Upper lobe of right lung (tissue), 1 donor: Measurements from ENCODE around the gene MYH9. TPM values are rescaled to one million over a fixed set of nuclear protein-coding genes. Genes with fewer than 3 reads are reported as not detected.

Experiments
- ATAC-seq: fragments of 200-7000 bp; cut with Tn5 transposase; one replicate; pipeline ENCODE4 v1.9.1; 2020; ENCODE audit warnings: mild to moderate bottlenecking, moderate library complexity
- DNase-seq: peaks from one replicate; pipeline ENCODE4 v3.0.0-alpha.2; 2020
- H3K27ac ChIP-seq: fragments of 200-600 bp; one replicate; pipeline ENCODE4 v1.8.0; 2022
- H3K27me3 ChIP-seq: fragments of 200-600 bp; one replicate; pipeline ENCODE4 v1.8.0; 2022; ENCODE audit warnings: mild to moderate bottlenecking
- H3K36me3 ChIP-seq: fragments of 200-600 bp; one replicate; pipeline ENCODE4 v1.8.0; 2022
- H3K4me1 ChIP-seq: fragments of 200-600 bp; one replicate; pipeline ENCODE4 v1.8.0; 2022
- H3K4me3 ChIP-seq: fragments of 200-600 bp; one replicate; pipeline ENCODE4 v1.8.0; 2022; ENCODE audit warnings: mild to moderate bottlenecking
- H3K9me3 ChIP-seq: fragments of 200-600 bp; one replicate; pipeline ENCODE4 v1.8.0; 2022
- intact Hi-C: fragments of 100-400 bp; cut with DNase I; formaldehyde crosslinking; loops from one replicate; pipeline ENCODE4 v1.11.0; 2022
- total RNA-seq: library from RNA; stranded (reverse); fragmentation: NEBNext Ultra II Directional; extraction: Animal tissue kit (Norgen Biotek cat#: 25700); gene quantifications from one replicate; pipeline ENCODE4 v1.2.1, GENCODE V29; 2021
- TF ChIP-seq, protein P1 (sequence below): fragments of 200-600 bp; IDR thresholded peaks from one replicate; pipeline ENCODE4 v1.8.0; 2022; ENCODE audit warnings: antibody characterized with exemption
- donor health status: DM: no; HTN: yes; CAD: no; lungs with severe emphysema.

MYH9 gene
- total RNA-seq, 1 donor from 2014 or later, result 842 TPM

DNA sequence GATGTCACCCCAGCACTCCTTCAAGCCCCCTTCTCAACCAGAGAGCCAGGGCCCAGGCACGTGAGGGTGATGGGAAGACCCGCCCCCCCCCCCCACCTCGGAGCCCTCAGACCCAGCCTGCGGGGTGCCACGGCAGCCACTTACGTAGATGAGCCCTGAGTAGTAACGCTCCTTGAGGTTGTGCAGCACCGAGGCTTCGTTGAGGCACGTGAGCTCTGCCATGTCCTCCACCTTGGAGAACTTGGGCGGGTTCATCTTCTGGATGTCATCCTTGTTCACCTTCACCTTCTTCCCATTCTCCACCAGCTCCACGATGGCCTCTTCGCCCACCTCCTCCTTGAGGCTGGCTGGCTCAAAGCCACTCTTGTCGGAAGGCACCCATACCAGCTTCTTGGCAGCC lies 39.0 kb downstream of the MYH9 start:
- no peak overlapping the region for H3K4me3 ChIP-seq
- no peaks in the 10 kb centered on the region for H3K27me3 ChIP-seq
- ATAC-seq, result no peak
- intact Hi-C loops, result no loop called here
- H3K9me3 ChIP-seq, result no peaks in the 10 kb centered on the region
- H3K27ac ChIP-seq, result peak overlapping the region; percentile 30
- TF ChIP-seq, protein P1, sequence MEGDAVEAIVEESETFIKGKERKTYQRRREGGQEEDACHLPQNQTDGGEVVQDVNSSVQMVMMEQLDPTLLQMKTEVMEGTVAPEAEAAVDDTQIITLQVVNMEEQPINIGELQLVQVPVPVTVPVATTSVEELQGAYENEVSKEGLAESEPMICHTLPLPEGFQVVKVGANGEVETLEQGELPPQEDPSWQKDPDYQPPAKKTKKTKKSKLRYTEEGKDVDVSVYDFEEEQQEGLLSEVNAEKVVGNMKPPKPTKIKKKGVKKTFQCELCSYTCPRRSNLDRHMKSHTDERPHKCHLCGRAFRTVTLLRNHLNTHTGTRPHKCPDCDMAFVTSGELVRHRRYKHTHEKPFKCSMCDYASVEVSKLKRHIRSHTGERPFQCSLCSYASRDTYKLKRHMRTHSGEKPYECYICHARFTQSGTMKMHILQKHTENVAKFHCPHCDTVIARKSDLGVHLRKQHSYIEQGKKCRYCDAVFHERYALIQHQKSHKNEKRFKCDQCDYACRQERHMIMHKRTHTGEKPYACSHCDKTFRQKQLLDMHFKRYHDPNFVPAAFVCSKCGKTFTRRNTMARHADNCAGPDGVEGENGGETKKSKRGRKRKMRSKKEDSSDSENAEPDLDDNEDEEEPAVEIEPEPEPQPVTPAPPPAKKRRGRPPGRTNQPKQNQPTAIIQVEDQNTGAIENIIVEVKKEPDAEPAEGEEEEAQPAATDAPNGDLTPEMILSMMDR, result no peak
- DNase-seq, result no peak
- peaks cover 38% of the 10 kb centered on the region for H3K36me3 ChIP-seq
- peaks cover 94% of the 10 kb centered on the region for H3K4me1 ChIP-seq

DNA sequence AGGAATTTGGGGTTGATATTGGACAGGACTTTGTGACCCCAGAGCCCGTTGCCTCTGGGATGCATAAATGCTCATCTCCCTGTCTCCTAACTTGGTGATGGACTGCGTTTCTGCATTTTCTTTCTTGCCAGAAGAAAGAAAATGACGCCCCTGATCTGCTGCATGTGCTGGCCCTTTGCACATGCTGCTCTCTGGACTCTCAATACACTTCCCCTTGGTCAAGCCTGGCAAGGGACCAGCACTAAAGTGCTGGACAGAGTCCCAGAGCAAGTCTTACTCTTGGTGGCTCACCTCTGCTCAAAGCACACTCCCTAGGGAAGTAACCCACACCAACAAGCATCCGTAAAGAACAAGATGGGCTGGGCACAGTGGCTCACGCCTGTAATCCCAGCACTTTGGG lies 40.7 kb downstream of the MYH9 start:
- Histone ChIP-seq H3K4me3 (no peak overlapping the region), H3K36me3 (peaks cover 53% of the 10 kb centered on the region), H3K4me1 (peaks cover 91% of the 10 kb centered on the region), H3K27me3 (no peaks in the 10 kb centered on the region), H3K9me3 (no peaks in the 10 kb centered on the region), H3K27ac (peak overlapping the region; percentile 36)
- ATAC-seq, result no peak
- DNase-seq, result no peak
- TF ChIP-seq, protein P1, result no peak
- intact Hi-C loops, result no loop called here

DNA sequence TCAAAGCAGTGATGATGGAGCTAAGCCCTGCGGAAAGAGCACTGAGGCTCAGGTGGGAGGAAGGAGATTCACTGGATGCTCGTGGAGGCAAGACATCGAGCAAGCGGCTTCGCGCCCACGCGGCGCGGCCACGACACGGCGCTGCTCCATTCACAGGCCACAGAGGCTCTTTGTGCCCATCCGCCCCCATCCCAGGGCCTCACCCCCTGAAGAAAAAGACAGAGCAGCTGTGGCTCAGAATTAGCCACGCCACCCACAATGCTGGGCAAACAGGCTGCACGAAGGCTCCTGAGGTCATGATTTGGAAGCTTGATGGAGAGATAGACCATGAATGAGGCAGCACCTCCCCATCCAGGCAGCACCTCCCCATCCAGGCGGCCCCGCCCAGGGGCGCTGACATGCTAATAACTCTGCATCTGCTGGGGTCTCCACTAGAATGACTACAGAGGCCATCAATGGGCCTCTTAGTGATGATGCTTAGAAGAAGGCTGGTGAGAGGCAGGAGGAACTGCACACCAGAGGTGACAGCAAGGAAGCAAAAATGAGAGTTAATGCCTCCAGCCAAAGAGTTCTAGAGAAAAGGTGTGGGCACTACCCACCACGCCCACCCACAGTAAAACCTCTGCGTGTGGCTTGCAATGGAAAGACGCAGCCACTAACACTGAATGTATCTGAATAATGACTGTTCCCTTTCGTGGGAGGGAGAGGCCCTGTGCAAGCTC lies 43.5 kb downstream of the MYH9 start:
- no peak for DNase-seq
- no peak for ATAC-seq
- intact Hi-C loops, result no loop called here
- TF ChIP-seq, protein P1, result no peak
- H3K4me1 ChIP-seq, result peaks cover 80% of the 10 kb centered on the region
- no peak overlapping the region for H3K4me3 ChIP-seq
- H3K9me3 ChIP-seq, result no peaks in the 10 kb centered on the region
- H3K36me3 ChIP-seq, result peaks cover 81% of the 10 kb centered on the region
- H3K27me3 ChIP-seq, result no peaks in the 10 kb centered on the region
- peak overlapping the region; percentile 26 for H3K27ac ChIP-seq

DNA sequence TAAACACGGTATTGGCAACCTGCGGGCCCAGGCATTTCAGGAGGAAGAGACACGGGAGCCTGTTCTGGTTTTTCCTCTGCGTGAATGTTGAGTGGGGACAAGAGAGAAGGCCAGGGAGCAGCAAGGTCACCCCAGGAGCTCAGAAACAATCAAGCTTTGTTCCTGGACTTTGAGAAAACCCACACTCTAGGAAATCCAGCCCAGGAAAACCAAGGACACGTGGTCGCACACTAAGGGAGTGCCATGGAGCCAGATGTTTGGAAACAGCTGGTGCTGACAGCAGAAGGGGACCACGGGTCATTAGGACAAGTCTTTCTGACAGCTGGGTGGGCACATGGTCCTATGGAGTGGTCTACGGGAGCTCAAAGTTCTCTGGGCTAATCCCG lies 44.1 kb downstream of the MYH9 start:
- TF ChIP-seq, protein P1, result no peak
- intact Hi-C loops, result no loop called here
- Histone ChIP-seq H3K4me3 (no peak overlapping the region), H3K27ac (peak overlapping the region; percentile 26), H3K9me3 (no peaks in the 10 kb centered on the region), H3K36me3 (peaks cover 83% of the 10 kb centered on the region), H3K27me3 (no peaks in the 10 kb centered on the region), H3K4me1 (peaks cover 80% of the 10 kb centered on the region)
- DNase-seq, result no peak
- peak; percentile 25 for ATAC-seq

DNA sequence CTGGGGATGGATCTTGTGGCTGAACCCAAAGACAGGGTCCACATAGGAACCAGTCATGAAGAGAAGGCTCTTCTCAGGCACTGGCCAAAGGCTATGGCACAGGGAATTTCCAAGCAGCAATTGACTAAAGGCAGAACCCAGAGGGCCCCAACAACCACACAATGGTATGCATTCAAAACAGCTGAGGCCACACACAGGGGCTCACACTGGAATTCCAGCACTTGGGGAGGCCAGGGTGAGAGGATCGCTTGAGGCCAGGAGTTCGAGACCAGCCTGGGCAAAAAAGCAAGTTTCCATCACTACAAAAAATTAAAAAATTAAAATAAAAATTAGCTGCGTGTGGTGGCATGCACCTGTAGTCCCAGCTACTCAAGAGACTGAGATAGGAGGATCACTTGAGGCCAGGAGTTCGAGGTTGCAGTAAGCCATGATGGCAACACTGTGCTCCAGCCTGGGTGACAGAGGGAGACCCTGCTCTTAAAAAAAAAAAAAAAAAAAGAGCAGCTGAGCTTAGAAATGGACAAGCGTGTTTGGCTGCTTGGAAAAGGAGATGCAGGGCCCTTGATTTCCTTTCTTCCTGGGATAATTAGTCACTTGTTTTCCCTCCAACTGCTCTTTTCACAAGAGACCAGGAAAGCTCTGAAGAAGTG lies 44.6 kb downstream of the MYH9 start:
- TF ChIP-seq, protein P1, result no peak
- Histone ChIP-seq H3K27ac (peak overlapping the region; percentile 26), H3K9me3 (no peaks in the 10 kb centered on the region), H3K4me3 (no peak overlapping the region), H3K36me3 (peaks cover 84% of the 10 kb centered on the region), H3K4me1 (peaks cover 80% of the 10 kb centered on the region), H3K27me3 (no peaks in the 10 kb centered on the region)
- intact Hi-C loops, result no loop called here
- DNase-seq (no peak), ATAC-seq (no peak)
